Measurements from ENCODE around the gene FASTKD3.

Gene FASTKD3

GRCh38 chr5:7849681-7850394, 19.0 kb downstream of the FASTKD3 start:
- no peak for DNase-seq (ENCODE audit: low read depth)

GRCh38 chr5:7848296-7848695, 20.5 kb downstream of the FASTKD3 start:
- no peak for DNase-seq (ENCODE audit: low read depth)

- DNase-seq (ENCODE audit: low read depth): no peak
Measured at GRCh38 chr5:7846327-7846726, 22.5 kb downstream of the FASTKD3 start.

GRCh38 chr5:7845557-7845956, 23.3 kb downstream of the FASTKD3 start:
- no peak for DNase-seq (ENCODE audit: low read depth)

GRCh38 chr5:7844901-7845300, 23.9 kb downstream of the FASTKD3 start:
- DNase-seq (ENCODE audit: low read depth): no peak

GRCh38 chr5:7842531-7842930, 26.3 kb downstream of the FASTKD3 start:
- DNase-seq (ENCODE audit: low read depth): no peak

- DNase-seq (ENCODE audit: low read depth): no peak
Measured at GRCh38 chr5:7837403-7837802, 31.4 kb downstream of the FASTKD3 start.

- no peak for DNase-seq (ENCODE audit: low read depth)
Measured at GRCh38 chr5:7834982-7835381, 33.8 kb downstream of the FASTKD3 start.

- DNase-seq (ENCODE audit: low read depth): no peak
Measured at GRCh38 chr5:7828269-7828668, 40.6 kb downstream of the FASTKD3 start.

GRCh38 chr5:7827610-7828009, 41.2 kb downstream of the FASTKD3 start:
- no peak for DNase-seq (ENCODE audit: low read depth)

- DNase-seq (ENCODE audit: low read depth): no peak
Measured at GRCh38 chr5:7825630-7826029, 43.2 kb downstream of the FASTKD3 start.

- DNase-seq (ENCODE audit: low read depth): no peak
Measured at GRCh38 chr5:7824995-7825394, 43.8 kb downstream of the FASTKD3 start.

- no peak for DNase-seq (ENCODE audit: low read depth)
Measured at GRCh38 chr5:7823594-7823993, 45.2 kb downstream of the FASTKD3 start.

GRCh38 chr5:7822449-7822848, 46.4 kb downstream of the FASTKD3 start:
- no peak for DNase-seq (ENCODE audit: low read depth)

- DNase-seq (ENCODE audit: low read depth): no peak
Measured at GRCh38 chr5:7816535-7816901, 52.3 kb downstream of the FASTKD3 start.

- DNase-seq (ENCODE audit: low read depth): peak; percentile 31
Measured at GRCh38 chr5:7815892-7816534, 52.8 kb downstream of the FASTKD3 start.

- DNase-seq (ENCODE audit: low read depth): no peak
Measured at GRCh38 chr5:7814816-7815215, 54.0 kb downstream of the FASTKD3 start.

- no peak for DNase-seq (ENCODE audit: low read depth)
Measured at GRCh38 chr5:7813576-7813975, 55.3 kb downstream of the FASTKD3 start.

- no peak for DNase-seq (ENCODE audit: low read depth)
Measured at GRCh38 chr5:7813007-7813406, 55.8 kb downstream of the FASTKD3 start.

- DNase-seq (ENCODE audit: low read depth): no peak
Measured at GRCh38 chr5:7811715-7812114, 57.1 kb downstream of the FASTKD3 start.
